PC-9 (cell line): Measurements from ENCODE around the gene TSPAN18.

Experiments used
- EZH2 ChIP-seq: fragments of 200-600 bp; sonication (generic); IDR thresholded peaks from 2 replicates; pipeline ENCODE4 v1.8.0; 2017; ENCODE audit warnings: antibody characterized with exemption, low read depth
- TF ChIP-seq, protein P1 (sequence below): fragments of 200-600 bp; sonication (generic); conservative IDR thresholded peaks from 2 replicates; pipeline ENCODE4 v1.6.1; 2017; ENCODE audit warnings: mixed run types, antibody characterized with exemption, mild to moderate bottlenecking, moderate library complexity

- TF ChIP-seq, protein P1, sequence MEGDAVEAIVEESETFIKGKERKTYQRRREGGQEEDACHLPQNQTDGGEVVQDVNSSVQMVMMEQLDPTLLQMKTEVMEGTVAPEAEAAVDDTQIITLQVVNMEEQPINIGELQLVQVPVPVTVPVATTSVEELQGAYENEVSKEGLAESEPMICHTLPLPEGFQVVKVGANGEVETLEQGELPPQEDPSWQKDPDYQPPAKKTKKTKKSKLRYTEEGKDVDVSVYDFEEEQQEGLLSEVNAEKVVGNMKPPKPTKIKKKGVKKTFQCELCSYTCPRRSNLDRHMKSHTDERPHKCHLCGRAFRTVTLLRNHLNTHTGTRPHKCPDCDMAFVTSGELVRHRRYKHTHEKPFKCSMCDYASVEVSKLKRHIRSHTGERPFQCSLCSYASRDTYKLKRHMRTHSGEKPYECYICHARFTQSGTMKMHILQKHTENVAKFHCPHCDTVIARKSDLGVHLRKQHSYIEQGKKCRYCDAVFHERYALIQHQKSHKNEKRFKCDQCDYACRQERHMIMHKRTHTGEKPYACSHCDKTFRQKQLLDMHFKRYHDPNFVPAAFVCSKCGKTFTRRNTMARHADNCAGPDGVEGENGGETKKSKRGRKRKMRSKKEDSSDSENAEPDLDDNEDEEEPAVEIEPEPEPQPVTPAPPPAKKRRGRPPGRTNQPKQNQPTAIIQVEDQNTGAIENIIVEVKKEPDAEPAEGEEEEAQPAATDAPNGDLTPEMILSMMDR = no peak
- no peak for TF ChIP-seq EZH2
These were observed 204.7 kb downstream of the TSPAN18 start for GRCh38 chr11:44931466-44931865.
